WTC11 (cell line): ENCODE results near the gene MERTK.

ENCODE experiments used
- HMGXB4 ChIP-seq: sonication (generic); formaldehyde crosslinking; IDR thresholded peaks from 2 replicates; pipeline ENCODE4 v1.8.1; 2023; ENCODE audit warnings: mild to moderate bottlenecking, moderate library complexity, missing genetic modification reagents
- KAT7 ChIP-seq: sonication (generic); formaldehyde crosslinking; IDR thresholded peaks from 2 replicates; pipeline ENCODE4 v1.8.1; 2023; ENCODE audit warnings: missing genetic modification reagents, mild to moderate bottlenecking, borderline replicate concordance
- MAX ChIP-seq: sonication (generic); formaldehyde crosslinking; IDR thresholded peaks from 2 replicates; pipeline ENCODE4 v1.8.0; 2022; ENCODE audit warnings: mild to moderate bottlenecking, missing genetic modification reagents
- NR1H2 ChIP-seq: sonication (generic); formaldehyde crosslinking; IDR thresholded peaks from 2 replicates; pipeline ENCODE4 v1.9.0; 2021; ENCODE audit warnings: mild to moderate bottlenecking, moderate library complexity, missing genetic modification reagents
- ZNF121 ChIP-seq: sonication (generic); formaldehyde crosslinking; IDR thresholded peaks from 2 replicates; pipeline ENCODE4 v1.8.0; 2023; ENCODE audit warnings: missing genetic modification reagents
- ZNF232 ChIP-seq: sonication (generic); formaldehyde crosslinking; IDR thresholded peaks from 2 replicates; pipeline ENCODE4 v1.8.0; 2022; ENCODE audit warnings: mild to moderate bottlenecking, missing genetic modification reagents
- TF ChIP-seq, protein P1 (sequence below): sonication (generic); formaldehyde crosslinking; IDR thresholded peaks from 2 replicates; pipeline ENCODE4 v1.8.0; 2022; ENCODE audit warnings: mild to moderate bottlenecking, missing genetic modification reagents
- TF ChIP-seq, protein P2 (sequence below): fragments of 200-600 bp; IDR thresholded peaks from 2 replicates; pipeline ENCODE4 v1.8.0; 2022; ENCODE audit warnings: antibody characterized with exemption

GRCh38 chr2:111999809-112000208 is 101.4 kb downstream of the MERTK start:
- TF ChIP-seq, protein P1, sequence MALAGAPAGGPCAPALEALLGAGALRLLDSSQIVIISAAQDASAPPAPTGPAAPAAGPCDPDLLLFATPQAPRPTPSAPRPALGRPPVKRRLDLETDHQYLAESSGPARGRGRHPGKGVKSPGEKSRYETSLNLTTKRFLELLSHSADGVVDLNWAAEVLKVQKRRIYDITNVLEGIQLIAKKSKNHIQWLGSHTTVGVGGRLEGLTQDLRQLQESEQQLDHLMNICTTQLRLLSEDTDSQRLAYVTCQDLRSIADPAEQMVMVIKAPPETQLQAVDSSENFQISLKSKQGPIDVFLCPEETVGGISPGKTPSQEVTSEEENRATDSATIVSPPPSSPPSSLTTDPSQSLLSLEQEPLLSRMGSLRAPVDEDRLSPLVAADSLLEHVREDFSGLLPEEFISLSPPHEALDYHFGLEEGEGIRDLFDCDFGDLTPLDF (CRISPR knock-in tag): no peak
- TF ChIP-seq MAX (CRISPR knock-in tag) (no peak), ZNF121 (no peak), HMGXB4 (CRISPR knock-in tag) (no peak), NR1H2 (no peak), ZNF232 (no peak), KAT7 (CRISPR knock-in tag) (no peak)
- TF ChIP-seq, protein P2, sequence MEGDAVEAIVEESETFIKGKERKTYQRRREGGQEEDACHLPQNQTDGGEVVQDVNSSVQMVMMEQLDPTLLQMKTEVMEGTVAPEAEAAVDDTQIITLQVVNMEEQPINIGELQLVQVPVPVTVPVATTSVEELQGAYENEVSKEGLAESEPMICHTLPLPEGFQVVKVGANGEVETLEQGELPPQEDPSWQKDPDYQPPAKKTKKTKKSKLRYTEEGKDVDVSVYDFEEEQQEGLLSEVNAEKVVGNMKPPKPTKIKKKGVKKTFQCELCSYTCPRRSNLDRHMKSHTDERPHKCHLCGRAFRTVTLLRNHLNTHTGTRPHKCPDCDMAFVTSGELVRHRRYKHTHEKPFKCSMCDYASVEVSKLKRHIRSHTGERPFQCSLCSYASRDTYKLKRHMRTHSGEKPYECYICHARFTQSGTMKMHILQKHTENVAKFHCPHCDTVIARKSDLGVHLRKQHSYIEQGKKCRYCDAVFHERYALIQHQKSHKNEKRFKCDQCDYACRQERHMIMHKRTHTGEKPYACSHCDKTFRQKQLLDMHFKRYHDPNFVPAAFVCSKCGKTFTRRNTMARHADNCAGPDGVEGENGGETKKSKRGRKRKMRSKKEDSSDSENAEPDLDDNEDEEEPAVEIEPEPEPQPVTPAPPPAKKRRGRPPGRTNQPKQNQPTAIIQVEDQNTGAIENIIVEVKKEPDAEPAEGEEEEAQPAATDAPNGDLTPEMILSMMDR: no peak
